ENCODE results near the gene PDIA6. TPM values are rescaled to one million over a fixed set of nuclear protein-coding genes. Genes with fewer than 3 reads are reported as not detected.
"Not testable (repeated sequence)": the region's sequence is repeated elsewhere in the genome, so short reads cannot be mapped to it uniquely, and the experiment has no call there.

PDIA6 gene
- total RNA-seq, 3 donors from 2014 or later = 121 to 168 (median 126) TPM

GRCh38 chr2:10820562-10820961 lies 8.0 kb upstream of the PDIA6 start:
- no peak overlapping the region for H3K4me3 ChIP-seq
- intact Hi-C loops (cut with DNase I, micrococcal nuclease) = no loop called here
- H3K36me3 ChIP-seq (ENCODE audit: low read depth) = no peaks in the 10 kb centered on the region
- no peaks in the 10 kb centered on the region for H3K9me3 ChIP-seq
- ATAC-seq (no peak), DNase-seq (no peak)
- TF ChIP-seq, protein P1, sequence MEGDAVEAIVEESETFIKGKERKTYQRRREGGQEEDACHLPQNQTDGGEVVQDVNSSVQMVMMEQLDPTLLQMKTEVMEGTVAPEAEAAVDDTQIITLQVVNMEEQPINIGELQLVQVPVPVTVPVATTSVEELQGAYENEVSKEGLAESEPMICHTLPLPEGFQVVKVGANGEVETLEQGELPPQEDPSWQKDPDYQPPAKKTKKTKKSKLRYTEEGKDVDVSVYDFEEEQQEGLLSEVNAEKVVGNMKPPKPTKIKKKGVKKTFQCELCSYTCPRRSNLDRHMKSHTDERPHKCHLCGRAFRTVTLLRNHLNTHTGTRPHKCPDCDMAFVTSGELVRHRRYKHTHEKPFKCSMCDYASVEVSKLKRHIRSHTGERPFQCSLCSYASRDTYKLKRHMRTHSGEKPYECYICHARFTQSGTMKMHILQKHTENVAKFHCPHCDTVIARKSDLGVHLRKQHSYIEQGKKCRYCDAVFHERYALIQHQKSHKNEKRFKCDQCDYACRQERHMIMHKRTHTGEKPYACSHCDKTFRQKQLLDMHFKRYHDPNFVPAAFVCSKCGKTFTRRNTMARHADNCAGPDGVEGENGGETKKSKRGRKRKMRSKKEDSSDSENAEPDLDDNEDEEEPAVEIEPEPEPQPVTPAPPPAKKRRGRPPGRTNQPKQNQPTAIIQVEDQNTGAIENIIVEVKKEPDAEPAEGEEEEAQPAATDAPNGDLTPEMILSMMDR (IDR thresholded peaks at IDR 0.05) = no peak
- H3K4me1 ChIP-seq (ENCODE audit: low read depth) = no peaks in the 10 kb centered on the region

DNA sequence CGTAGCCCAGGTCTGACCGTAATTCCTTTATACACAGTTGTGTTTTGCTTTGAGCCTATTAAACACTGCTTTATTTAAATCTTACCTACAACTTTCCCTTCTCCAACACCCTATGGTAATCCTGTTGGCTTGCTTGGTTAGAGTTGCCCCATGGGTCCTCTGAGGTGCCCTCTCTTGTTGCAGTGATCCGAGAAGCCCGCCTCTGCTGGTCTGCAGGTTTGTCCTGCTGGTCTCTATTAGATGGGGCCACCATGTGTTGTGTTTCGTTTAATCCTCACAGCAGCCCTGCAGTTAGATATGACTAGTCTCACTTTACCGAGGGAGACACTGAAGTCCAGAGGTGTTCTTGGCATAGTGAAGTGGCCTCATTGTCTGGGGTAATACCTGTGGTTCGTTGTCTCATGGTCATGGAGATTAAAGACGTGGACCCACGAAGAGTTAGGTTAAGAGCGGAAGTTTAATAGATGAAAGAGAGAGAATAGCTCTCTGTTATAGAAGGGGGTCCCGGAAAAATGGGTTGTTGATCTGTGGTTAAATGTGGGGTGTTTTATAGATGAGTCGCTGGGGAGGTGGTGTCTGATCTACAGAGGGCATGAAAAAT lies 7.2 kb upstream of the PDIA6 start:
- no peak for ATAC-seq
- Histone ChIP-seq H3K9me3 (no peaks in the 10 kb centered on the region), H3K36me3 (ENCODE audit: low read depth) (no peaks in the 10 kb centered on the region), H3K4me1 (ENCODE audit: low read depth) (no peaks in the 10 kb centered on the region), H3K4me3 (no peak overlapping the region)
- no peak for DNase-seq
- intact Hi-C loops (cut with DNase I, micrococcal nuclease) = no loop called here
- TF ChIP-seq, protein P1 (IDR thresholded peaks at IDR 0.05) = no peak

- Histone ChIP-seq H3K9me3 (no peaks in the 10 kb centered on the region), H3K4me1 (ENCODE audit: low read depth) (no peaks in the 10 kb centered on the region), H3K36me3 (ENCODE audit: low read depth) (no peaks in the 10 kb centered on the region), H3K4me3 (no peak overlapping the region)
- intact Hi-C loops (cut with DNase I, micrococcal nuclease) = no loop called here
- ATAC-seq (no peak), DNase-seq (no peak)
- TF ChIP-seq, protein P1 (IDR thresholded peaks at IDR 0.05) = no peak
Measured at GRCh38 chr2:10818984-10819383, 6.4 kb upstream of the PDIA6 start.

- H3K36me3 ChIP-seq (ENCODE audit: low read depth); H3K9me3 ChIP-seq; ATAC-seq; intact Hi-C loops (cut with DNase I, micrococcal nuclease); DNase-seq; H3K4me3 ChIP-seq; H3K4me1 ChIP-seq (ENCODE audit: low read depth): not testable (repeated sequence)
Measured at GRCh38 chr2:10818305-10818704, 5.7 kb upstream of the PDIA6 start.

DNA sequence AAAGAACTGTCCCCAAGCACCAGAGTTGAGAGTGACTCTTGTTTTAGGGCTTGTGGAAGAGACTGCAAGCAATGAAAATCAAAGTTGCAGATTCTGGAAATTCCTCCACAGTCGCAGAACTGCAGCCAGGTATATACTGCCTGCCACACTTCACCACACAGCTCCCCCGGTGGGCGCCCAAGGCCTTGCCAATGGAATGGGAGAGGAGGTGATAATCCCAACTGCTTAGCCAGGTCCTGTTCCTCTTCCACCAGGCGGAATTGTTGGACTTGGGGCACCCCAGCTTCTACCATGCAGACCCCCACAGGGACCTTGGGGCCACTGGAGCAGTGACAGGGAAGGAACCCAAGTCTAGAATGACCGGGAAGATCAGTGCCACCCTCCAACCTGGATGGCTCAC lies 4.8 kb upstream of the PDIA6 start:
- no peak for ATAC-seq
- DNase-seq = no peak

GRCh38 chr2:10814571-10815331 lies 2.2 kb upstream of the PDIA6 start:
- DNase-seq (no peak), ATAC-seq (no peak)
- intact Hi-C loops (cut with DNase I, micrococcal nuclease) = no loop called here
- Histone ChIP-seq H3K4me3 (no peak overlapping the region), H3K9me3 (no peaks in the 10 kb centered on the region), H3K36me3 (ENCODE audit: low read depth) (no peaks in the 10 kb centered on the region), H3K4me1 (ENCODE audit: low read depth) (peaks cover 15% of the 10 kb centered on the region)
- TF ChIP-seq, protein P1 (IDR thresholded peaks at IDR 0.05) = no peak

More for the DNA sequence above, 4.8 kb upstream of the PDIA6 start:
- peaks cover 4% of the 10 kb centered on the region for H3K4me1 ChIP-seq (ENCODE audit: low read depth)
- TF ChIP-seq, protein P1 (IDR thresholded peaks at IDR 0.05) = peak; percentile 18
- H3K9me3 ChIP-seq = no peaks in the 10 kb centered on the region
- intact Hi-C loops (cut with DNase I, micrococcal nuclease) = no loop called here
- no peak overlapping the region for H3K4me3 ChIP-seq
- H3K36me3 ChIP-seq (ENCODE audit: low read depth) = no peaks in the 10 kb centered on the region

All from mucosa of descending colon (tissue), 3 donors.